Activated naive CD4-positive, alpha-beta T cell (primary cell): ENCODE results near the gene RARS2.
"Not testable (repeated sequence)": the region's sequence is repeated elsewhere in the genome, so short reads cannot be mapped to it uniquely, and the experiment has no call there.

ENCODE experiments used
- DNase-seq, 4 experiments: peaks; one replicate each; lab custom pipeline; 2025; lab: John Stamatoyannopoulos, UW

RARS2 gene, protein sequence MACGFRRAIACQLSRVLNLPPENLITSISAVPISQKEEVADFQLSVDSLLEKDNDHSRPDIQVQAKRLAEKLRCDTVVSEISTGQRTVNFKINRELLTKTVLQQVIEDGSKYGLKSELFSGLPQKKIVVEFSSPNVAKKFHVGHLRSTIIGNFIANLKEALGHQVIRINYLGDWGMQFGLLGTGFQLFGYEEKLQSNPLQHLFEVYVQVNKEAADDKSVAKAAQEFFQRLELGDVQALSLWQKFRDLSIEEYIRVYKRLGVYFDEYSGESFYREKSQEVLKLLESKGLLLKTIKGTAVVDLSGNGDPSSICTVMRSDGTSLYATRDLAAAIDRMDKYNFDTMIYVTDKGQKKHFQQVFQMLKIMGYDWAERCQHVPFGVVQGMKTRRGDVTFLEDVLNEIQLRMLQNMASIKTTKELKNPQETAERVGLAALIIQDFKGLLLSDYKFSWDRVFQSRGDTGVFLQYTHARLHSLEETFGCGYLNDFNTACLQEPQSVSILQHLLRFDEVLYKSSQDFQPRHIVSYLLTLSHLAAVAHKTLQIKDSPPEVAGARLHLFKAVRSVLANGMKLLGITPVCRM

DNA sequence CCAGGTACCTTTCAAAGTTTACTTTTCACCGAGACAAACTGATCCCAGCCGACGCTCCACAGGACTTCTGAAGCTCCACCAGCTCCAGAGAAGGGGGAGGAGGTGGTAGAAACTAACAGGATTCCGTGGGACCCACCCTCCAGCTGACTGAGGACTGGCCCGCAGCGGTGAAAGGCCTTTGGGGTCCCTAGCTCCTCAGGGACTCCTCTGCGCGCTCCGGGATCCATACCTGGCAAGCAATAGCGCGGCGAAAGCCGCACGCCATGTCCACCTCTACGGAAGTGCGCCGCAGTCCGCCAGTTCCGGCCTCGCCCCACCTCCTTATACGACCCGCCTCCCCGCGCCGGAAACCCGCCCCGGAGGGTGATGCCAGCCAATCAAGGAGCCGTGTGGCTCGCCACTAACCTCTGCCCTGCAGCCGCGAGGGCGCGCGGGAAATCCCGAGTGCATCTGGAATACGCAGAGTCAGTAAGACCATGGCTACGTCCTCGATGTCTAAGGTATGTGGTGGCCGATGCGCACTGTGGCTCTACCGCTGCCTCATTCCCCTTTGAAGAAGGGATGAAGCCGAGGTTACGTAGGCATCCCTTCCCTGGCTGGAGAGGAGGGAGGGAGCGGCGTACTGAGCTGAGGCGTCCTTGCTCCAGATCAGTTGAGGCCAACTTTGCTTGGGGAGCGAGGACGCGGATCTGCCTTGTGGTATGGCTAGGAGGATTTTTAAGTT, at the start of gene RARS2, which contains the start of gene ORC3:
RARS2 (minus strand) TSS at position 295 of the 724 bp plus-strand sequence; CDS start at position 265, 30 bp downstream.
ORC3 (plus strand) TSS at position 443 of the 724 bp plus-strand sequence; CDS start at position 477, 34 bp downstream.
- peak; percentile 85 to 92 (median 90) for DNase-seq

DNA sequence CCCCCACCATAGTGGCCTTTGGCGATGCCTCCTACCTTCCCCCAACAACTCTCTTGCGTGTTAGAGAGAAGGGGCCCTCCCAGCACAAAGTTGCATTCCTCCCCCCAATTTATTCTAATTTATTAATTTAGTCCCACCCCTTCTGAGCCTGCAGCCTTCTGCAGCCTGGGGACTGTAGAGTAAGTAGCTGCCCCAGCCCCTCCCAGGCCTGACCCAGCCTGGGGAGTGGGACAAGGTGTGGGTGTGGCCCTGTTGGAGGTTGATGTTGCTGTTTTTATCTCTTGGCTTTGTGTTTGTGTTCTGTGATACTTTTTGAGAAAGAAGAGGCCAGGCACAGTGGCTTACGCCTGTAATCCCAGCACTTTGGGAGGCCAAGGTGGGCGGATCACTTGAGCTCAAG, 49.6 kb upstream of the RARS2 start:
- DNase-seq = no peak

GRCh38 chr6:87637106-87637505, 47.3 kb upstream of the RARS2 start:
- no peak for DNase-seq

GRCh38 chr6:87636315-87636714, 46.5 kb upstream of the RARS2 start:
- DNase-seq = no peak

DNA sequence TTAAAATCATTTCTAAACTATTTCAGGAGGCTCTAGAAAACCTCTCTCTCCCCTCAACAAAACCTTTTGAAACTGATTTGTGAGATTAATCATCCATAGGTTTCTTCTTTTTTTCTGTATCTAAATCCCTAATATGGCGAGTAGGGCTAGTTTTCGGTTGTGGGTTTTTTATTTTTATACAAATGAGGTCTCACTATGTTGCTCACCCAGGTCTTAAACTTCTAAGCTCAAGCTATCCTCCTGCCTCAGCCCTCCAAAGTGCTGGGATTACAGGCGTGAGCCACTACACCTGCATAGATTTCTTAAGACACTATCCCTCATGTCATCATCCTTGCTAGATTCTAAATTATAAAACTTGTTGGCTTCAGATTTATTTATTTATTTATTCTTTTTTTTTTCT, 44.1 kb upstream of the RARS2 start:
- no peak for DNase-seq

GRCh38 chr6:87630746-87631145, 41.0 kb upstream of the RARS2 start:
- no peak for DNase-seq

GRCh38 chr6:87628881-87629280, 39.1 kb upstream of the RARS2 start:
- DNase-seq = no peak

DNA sequence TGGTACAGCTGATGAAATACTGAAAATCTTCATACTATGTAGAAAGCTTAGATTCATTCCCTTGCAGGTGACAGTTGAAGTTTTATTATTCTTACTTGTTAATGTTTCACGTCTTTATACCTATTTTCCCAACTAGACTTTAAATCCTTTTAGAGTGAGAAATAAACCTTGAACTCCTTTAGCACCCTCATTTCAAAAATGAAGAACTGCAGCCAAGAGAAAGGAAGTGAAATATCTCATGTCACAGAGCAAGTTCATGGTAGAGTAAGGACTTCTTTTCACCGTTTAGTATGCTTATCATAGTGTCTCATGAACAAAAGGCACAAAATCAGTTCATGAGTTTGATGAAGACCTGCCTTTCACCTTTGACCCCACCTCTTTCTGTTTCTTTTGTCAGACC, 38.6 kb upstream of the RARS2 start:
- no peak for DNase-seq

DNA sequence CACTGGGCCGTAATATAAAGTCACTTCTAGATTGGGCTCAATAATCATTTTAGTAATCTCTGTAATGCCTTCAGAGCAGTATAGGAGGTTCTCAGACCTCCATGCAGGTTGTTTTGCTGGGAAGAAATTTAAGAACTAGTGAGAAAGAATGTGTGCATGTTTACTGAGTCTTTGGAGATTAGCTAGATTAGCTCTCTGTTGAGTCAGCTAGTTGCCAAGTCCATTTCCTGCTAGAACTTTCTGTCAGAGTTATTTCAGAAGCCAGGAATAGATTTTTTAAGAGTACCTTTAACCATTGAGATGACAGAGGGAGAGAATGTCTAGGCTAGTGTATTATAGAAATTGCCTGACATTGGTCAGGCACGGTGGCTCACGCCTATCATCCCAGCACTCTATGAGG, 33.5 kb upstream of the RARS2 start:
- no peak for DNase-seq

DNA sequence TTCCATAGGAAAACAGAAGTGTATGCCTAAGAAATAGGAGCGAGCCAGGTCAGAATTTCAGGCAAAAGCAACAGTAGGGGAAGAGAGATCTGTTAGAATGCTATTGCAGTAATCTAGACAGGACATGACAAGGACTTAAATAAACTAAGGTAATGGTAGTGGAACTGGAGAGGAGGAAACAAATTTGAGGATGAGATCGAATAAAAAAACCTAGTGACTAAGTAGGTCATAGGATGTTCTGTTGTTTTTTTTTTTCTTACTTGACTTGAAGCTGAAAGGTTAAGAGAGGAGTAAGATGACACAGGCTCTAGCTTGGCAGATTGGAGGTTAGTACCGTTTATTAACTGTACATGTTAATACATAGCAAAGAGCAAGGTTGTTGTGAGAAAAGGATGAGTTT, 28.7 kb upstream of the RARS2 start:
- DNase-seq = no peak

- DNase-seq = no peak
These were observed 27.6 kb upstream of the RARS2 start for GRCh38 chr6:87617405-87617804.

DNA sequence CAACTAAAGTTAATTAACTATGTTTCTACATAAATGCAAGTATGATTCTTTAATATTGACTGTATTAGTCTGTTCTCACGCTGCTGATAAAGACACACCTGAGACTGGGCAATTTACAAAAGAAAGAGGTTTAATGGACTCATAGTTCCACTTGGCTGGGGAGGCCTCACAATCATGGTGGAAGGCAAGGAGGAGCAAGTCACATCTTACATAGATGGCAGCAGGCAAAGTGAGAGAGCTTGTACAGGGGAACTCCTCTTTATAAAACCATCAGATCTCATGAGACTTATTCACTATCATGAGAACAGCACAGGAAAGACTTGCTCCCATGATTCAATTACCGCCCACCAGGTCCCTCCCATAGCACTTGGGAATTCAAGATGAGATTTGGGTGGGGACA, 23.2 kb upstream of the RARS2 start:
- not testable (repeated sequence) for DNase-seq

GRCh38 chr6:87608802-87609201, 19.0 kb upstream of the RARS2 start:
- no peak for DNase-seq

DNA sequence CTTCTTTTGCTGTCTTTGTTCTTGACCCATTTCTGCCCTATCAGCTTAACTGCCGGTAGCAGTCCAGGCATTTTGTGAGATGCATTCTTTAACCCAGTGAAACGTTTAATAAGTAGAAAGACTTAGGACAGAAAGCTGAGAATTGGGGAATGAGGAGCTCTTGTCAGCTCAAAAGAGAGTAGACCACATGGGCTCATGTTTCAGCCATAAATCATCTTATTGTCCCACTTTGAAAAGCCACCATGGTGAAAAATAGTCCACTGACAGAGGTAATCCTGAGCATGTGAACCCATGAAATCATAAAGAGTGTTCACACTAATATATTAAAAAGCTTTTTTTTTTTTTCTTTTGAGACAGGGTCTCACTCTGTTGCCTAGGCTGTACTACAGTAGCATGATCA, 16.4 kb upstream of the RARS2 start:
- no peak for DNase-seq

DNA sequence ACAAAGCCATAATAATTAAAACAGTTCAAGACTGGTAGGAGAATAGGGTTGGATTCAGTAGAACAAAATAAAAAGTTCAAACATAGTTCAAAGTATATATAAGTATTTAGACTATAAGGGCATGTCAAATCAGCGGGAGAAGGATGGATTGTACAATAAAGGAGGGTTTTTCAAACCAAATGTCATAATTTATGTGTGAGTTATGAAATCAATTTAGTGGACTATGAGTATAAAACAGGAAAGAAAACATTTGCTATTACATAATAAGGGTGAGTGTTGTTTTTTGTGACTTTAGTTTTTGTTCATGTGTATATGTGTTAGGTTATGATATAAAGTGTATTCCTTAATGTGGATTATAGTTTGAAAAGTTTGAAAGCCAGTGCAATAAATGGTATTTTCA, 10.8 kb upstream of the RARS2 start:
- DNase-seq = no peak

- DNase-seq = no peak
These were observed 1.2 kb upstream of the RARS2 start for GRCh38 chr6:87590990-87591389.

GRCh38 chr6:87590417-87590880, 662 bp upstream of the RARS2 start:
- no peak for DNase-seq

- DNase-seq = no peak
These were observed 905 bp downstream of the RARS2 start for GRCh38 chr6:87588756-87589407.

DNA sequence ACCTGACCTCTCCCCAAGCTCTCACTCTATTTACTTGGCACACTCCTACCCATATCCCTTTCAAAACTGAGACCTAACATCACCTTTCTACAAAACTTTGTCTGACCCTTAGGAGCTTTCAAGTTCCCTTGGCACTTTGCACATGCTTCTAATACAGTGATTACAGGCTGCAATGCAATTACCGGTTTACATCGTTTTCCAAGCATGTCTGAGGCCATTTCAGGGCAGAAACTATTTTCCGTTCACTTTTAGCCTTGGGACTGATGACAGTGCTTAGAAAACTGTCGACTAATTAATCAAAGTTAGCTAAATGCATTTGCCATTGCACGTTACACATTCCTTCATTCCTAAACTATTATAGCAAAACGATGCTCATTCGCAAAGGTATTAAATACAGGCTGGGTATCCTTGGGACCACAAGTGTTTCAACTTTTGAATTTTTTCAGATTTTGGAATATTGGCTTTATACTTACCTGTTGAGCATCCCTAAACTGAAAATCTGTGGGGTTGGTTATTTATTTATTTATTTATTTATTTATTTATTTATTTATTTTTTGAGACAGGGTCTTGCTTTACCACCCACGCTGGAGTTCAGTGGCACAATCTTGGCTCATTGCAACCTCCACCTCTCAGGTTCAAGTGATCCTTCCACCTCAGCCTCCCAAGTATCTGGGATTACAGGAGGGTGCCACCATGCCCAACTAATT, 3.3 kb downstream of the RARS2 start:
- no peak for DNase-seq

DNA sequence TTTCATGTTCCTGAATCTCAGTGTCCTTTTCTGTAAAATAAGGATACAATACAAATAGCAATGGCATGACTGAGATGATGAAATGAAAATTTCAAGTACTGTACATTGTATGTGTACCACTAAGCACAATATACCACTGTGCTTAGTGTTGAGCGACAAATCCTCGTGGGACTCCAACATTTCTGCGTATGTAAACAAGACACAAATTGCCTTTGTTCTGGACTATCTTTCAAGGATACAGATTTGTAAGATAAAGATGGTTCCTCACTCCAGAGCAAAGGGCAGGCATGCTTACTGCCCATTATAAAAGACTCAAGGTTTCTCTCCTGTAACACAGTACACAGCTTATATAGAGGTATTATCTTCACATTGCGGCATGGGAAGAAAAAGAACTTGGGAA, 6.0 kb downstream of the RARS2 start:
- DNase-seq = no peak

DNA sequence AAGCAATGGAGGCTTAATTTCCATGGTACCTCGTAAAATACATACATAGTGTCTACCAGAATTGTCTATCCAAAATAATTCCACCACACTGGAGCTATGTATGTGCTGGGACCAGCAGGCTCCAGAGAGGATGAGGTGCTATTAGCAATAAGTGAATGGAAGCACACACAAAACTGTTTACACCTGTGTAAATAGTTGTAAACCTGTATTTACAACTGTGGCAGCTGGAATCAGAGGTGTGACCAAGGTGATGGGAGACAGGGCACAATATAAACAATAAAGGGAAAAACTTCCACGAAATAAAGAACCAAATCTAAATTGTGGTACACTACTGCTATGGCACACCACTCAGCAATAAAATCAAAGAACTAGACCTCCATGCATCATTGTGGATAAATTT, 14.4 kb downstream of the RARS2 start:
- DNase-seq = no peak
